HEK293 (cell line): ENCODE data around the gene CDCA4.

ENCODE experiments used
- MYNN ChIP-seq: fragments of 450-650 bp; formaldehyde crosslinking; IDR thresholded peaks from 2 replicates; pipeline ENCODE4 v1.5.1; 2016; ENCODE audit warnings: missing biosample characterization, missing genetic modification characterization, borderline replicate concordance
- PRDM6 ChIP-seq: fragments of 450-650 bp; formaldehyde crosslinking; IDR thresholded peaks from 2 replicates; pipeline ENCODE4 v1.5.1; 2017; ENCODE audit warnings: missing biosample characterization, missing genetic modification characterization
- ZEB2 ChIP-seq: fragments of 450-650 bp; formaldehyde crosslinking; IDR thresholded peaks from 2 replicates; pipeline ENCODE4 v1.5.1; 2016; ENCODE audit warnings: missing biosample characterization, missing genetic modification characterization
- ZNF621 ChIP-seq: fragments of 450-650 bp; formaldehyde crosslinking; IDR thresholded peaks from 2 replicates; pipeline ENCODE4 v1.5.1; 2017; ENCODE audit warnings: missing biosample characterization, missing genetic modification characterization
- TF ChIP-seq, protein P1 (sequence below): fragments of 450-650 bp; formaldehyde crosslinking; IDR thresholded peaks from 2 replicates; pipeline ENCODE4 v1.5.1; 2016; ENCODE audit warnings: missing biosample characterization, missing genetic modification characterization

GRCh38 chr14:105043641-105044040 is 22.8 kb upstream of the CDCA4 start:
- no peak for TF ChIP-seq MYNN (tag by site-specific recombination)
- no peak for TF ChIP-seq ZNF621
- TF ChIP-seq, protein P1, sequence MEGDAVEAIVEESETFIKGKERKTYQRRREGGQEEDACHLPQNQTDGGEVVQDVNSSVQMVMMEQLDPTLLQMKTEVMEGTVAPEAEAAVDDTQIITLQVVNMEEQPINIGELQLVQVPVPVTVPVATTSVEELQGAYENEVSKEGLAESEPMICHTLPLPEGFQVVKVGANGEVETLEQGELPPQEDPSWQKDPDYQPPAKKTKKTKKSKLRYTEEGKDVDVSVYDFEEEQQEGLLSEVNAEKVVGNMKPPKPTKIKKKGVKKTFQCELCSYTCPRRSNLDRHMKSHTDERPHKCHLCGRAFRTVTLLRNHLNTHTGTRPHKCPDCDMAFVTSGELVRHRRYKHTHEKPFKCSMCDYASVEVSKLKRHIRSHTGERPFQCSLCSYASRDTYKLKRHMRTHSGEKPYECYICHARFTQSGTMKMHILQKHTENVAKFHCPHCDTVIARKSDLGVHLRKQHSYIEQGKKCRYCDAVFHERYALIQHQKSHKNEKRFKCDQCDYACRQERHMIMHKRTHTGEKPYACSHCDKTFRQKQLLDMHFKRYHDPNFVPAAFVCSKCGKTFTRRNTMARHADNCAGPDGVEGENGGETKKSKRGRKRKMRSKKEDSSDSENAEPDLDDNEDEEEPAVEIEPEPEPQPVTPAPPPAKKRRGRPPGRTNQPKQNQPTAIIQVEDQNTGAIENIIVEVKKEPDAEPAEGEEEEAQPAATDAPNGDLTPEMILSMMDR = no peak
- TF ChIP-seq ZEB2 (tag by site-specific recombination) = no peak
- TF ChIP-seq PRDM6 (tag by site-specific recombination) = no peak
